ENCODE data around the gene PLXNA4.
"Not testable (repeated sequence)": the region's sequence is repeated elsewhere in the genome, so short reads cannot be mapped to it uniquely, and the experiment has no call there.

PLXNA4 gene

GRCh38 chr7:132608523-132608922 lies 32.3 kb upstream of the PLXNA4 start:
- TF ChIP-seq FOXM1 (IDR thresholded peaks at IDR 0.05; ENCODE audit: borderline replicate concordance) (no peak), CTBP1 (IDR thresholded peaks at IDR 0.05; ENCODE audit: borderline replicate concordance) (no peak), SUZ12 (IDR thresholded peaks at IDR 0.05) (no peak), TARDBP (IDR thresholded peaks at IDR 0.05) (no peak), SP1 (IDR thresholded peaks at IDR 0.05) (no peak), ARNT (IDR thresholded peaks at IDR 0.05) (no peak), FOXK2 (IDR thresholded peaks at IDR 0.05) (no peak), ZNF384 (IDR thresholded peaks at IDR 0.05) (no peak), BHLHE40 (IDR thresholded peaks at IDR 0.05; ENCODE audit: borderline replicate concordance) (no peak), HDGF (IDR thresholded peaks at IDR 0.05; ENCODE audit: borderline replicate concordance) (no peak), FOXA1 (IDR thresholded peaks at IDR 0.05) (no peak), LEF1 (IDR thresholded peaks at IDR 0.05; ENCODE audit: borderline replicate concordance) (no peak), PKNOX1 (IDR thresholded peaks at IDR 0.05) (no peak), L3MBTL2 (conservative IDR thresholded peaks at IDR 0.05) (no peak), NFRKB (IDR thresholded peaks at IDR 0.05) (no peak), ELF4 (IDR thresholded peaks at IDR 0.05) (no peak)
- ChIA-PET CTCF (no interaction called here), POLR2A (no interaction called here)
- no peak for DNase-seq (ENCODE audit: extremely low spot score)

- CTCF ChIA-PET, result no interaction called here
- POLR2A ChIA-PET, result no interaction called here
- DNase-seq (ENCODE audit: extremely low spot score), result no peak
- TF ChIP-seq FOXA1 (IDR thresholded peaks at IDR 0.05) (no peak), ELF4 (IDR thresholded peaks at IDR 0.05) (no peak), TARDBP (IDR thresholded peaks at IDR 0.05) (no peak), L3MBTL2 (conservative IDR thresholded peaks at IDR 0.05) (no peak)
Observed at GRCh38 chr7:132607656-132608055, 31.4 kb upstream of the PLXNA4 start.

- TF ChIP-seq PKNOX1 (IDR thresholded peaks at IDR 0.05), result no peak
- no peak for TF ChIP-seq ELF4 (IDR thresholded peaks at IDR 0.05)
- no peak for TF ChIP-seq L3MBTL2 (conservative IDR thresholded peaks at IDR 0.05)
- no peak for TF ChIP-seq ZNF384 (IDR thresholded peaks at IDR 0.05)
- TF ChIP-seq NFRKB (IDR thresholded peaks at IDR 0.05), result no peak
- TF ChIP-seq FOXA1 (IDR thresholded peaks at IDR 0.05), result no peak
- POLR2A ChIA-PET, result no interaction called here
- CTCF ChIA-PET, result no interaction called here
- no peak for DNase-seq (ENCODE audit: extremely low spot score)
Observed at GRCh38 chr7:132604121-132604520, 27.9 kb upstream of the PLXNA4 start.

- CTCF ChIA-PET, result no interaction called here
- POLR2A ChIA-PET, result no interaction called here
- no peak for DNase-seq (ENCODE audit: extremely low spot score)
- TF ChIP-seq LEF1 (IDR thresholded peaks at IDR 0.05; ENCODE audit: borderline replicate concordance), result no peak
- TF ChIP-seq ARNT (IDR thresholded peaks at IDR 0.05), result no peak
Observed at GRCh38 chr7:132603220-132603833, 27.1 kb upstream of the PLXNA4 start.

GRCh38 chr7:132601783-132602182 lies 25.5 kb upstream of the PLXNA4 start:
- CTCF ChIA-PET, result no interaction called here
- POLR2A ChIA-PET, result no interaction called here
- no peak for TF ChIP-seq CTBP1 (IDR thresholded peaks at IDR 0.05; ENCODE audit: borderline replicate concordance)
- TF ChIP-seq TARDBP (IDR thresholded peaks at IDR 0.05), result no peak
- no peak for TF ChIP-seq LEF1 (IDR thresholded peaks at IDR 0.05; ENCODE audit: borderline replicate concordance)
- no peak for TF ChIP-seq FOXM1 (IDR thresholded peaks at IDR 0.05; ENCODE audit: borderline replicate concordance)
- TF ChIP-seq ARNT (IDR thresholded peaks at IDR 0.05), result no peak
- TF ChIP-seq SP1 (IDR thresholded peaks at IDR 0.05), result no peak
- no peak for TF ChIP-seq ELF4 (IDR thresholded peaks at IDR 0.05)
- no peak for DNase-seq (ENCODE audit: extremely low spot score)

- no peak for DNase-seq (ENCODE audit: extremely low spot score)
- ChIA-PET POLR2A (no interaction called here), CTCF (interaction anchor here (0.6 kb wide), 1 partner anchor 1564 kb away, joined by 3 read pairs; no protein-coding TSS in a partner anchor)
- TF ChIP-seq LEF1 (IDR thresholded peaks at IDR 0.05; ENCODE audit: borderline replicate concordance) (no peak), NFRKB (IDR thresholded peaks at IDR 0.05) (no peak), FOXA1 (IDR thresholded peaks at IDR 0.05) (no peak)
Observed at GRCh38 chr7:132596588-132596987, 20.3 kb upstream of the PLXNA4 start.

GRCh38 chr7:132594741-132595140 lies 18.5 kb upstream of the PLXNA4 start:
- POLR2A ChIA-PET; DNase-seq (ENCODE audit: extremely low spot score): not testable (repeated sequence)

GRCh38 chr7:132592936-132593335 lies 16.7 kb upstream of the PLXNA4 start:
- CTCF ChIA-PET, result no interaction called here
- DNase-seq (ENCODE audit: extremely low spot score), result no peak
- no peak for TF ChIP-seq FOXM1 (IDR thresholded peaks at IDR 0.05; ENCODE audit: borderline replicate concordance)
- TF ChIP-seq FOXA1 (IDR thresholded peaks at IDR 0.05), result no peak
- TF ChIP-seq ARNT (IDR thresholded peaks at IDR 0.05), result no peak
- TF ChIP-seq PKNOX1 (IDR thresholded peaks at IDR 0.05), result no peak
- no peak for TF ChIP-seq NFRKB (IDR thresholded peaks at IDR 0.05)
- no peak for TF ChIP-seq BHLHE40 (IDR thresholded peaks at IDR 0.05; ENCODE audit: borderline replicate concordance)
- POLR2A ChIA-PET, result interaction anchor here (0.6 kb wide), 1 partner anchor 14 kb away, joined by 4 read pairs; no protein-coding TSS in a partner anchor

More at GRCh38 chr7:132594741-132595140, 18.5 kb upstream of the PLXNA4 start:
- CTCF ChIA-PET, result not testable (repeated sequence)
